Measurements from ENCODE around the gene NSFL1C. TPM values are rescaled to one million over a fixed set of nuclear protein-coding genes. Genes with fewer than 3 reads are reported as not detected.

NSFL1C gene
- total and polyA plus RNA-seq, 2 experiments from 2014 or later: 48.9 to 92.2 TPM

DNA sequence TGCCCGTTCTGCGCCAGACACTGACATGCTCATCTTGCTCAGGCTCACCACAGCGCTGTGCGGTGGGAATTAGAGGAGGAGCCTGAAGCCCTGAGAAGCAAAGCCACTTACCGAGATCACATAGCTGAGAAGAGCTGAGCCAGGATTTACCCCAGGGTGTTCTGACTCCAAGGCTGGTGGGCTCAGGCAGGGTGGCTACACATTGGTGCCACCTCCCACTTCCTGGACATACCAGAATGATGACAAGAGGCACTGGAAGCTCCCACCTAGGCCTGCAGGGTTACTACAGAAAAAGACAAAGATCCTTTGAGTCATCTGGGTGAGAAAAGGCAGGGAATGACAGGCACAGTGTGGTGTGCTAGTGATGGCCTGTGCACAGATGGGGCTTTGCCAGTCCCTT, 49.4 kb downstream of the NSFL1C start (continued):
- no peak for TF ChIP-seq JUNB (IDR thresholded peaks at IDR 0.05; ENCODE audit: unreplicated experiment)
- no peak for TF ChIP-seq ZNF114 (CRISPR knock-in tag; IDR thresholded peaks at IDR 0.05)
- TF ChIP-seq STAT1 (IDR thresholded peaks at IDR 0.05; ENCODE audit: unreplicated experiment): no peak
- no peak for TF ChIP-seq ZNF331 (CRISPR knock-in tag; IDR thresholded peaks at IDR 0.05; ENCODE audit: low read depth)

DNA sequence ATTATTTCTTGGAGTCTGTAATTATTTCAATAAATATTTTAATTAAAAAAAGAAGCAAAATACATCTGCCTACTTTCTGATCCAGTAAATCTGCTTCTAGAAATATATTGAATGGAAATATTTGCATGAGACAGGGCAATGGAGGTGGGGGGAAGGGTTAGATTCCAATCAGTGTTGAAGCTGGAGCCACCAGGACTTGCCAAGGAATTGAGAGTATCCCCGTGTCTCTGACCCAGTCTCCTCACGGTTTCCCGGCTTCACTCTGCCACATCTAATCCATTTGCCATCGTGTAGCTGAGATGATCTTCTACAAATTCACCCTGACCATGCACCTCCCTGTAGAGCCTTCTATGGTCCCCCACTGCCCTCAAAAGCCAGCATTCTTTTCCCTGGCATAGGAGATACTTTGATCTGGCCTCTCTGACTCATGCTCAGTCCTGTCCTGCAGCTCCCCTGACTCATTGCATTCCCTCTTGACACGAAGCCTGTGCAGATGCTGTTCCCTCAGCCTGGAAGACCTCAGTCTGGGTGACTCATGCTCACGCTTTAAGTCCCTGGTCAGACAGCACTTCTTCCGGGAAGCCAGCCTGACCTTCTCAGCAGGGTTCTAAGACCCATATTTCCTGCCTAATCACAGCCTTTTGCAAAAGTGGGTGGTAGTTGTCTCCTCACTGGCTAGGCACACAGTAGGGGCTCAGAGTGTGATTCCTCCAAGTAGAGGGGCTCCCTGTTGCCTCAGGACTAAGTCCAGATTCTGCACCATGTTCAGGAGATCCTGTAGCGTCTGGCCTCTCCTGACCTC, 50.8 kb downstream of the NSFL1C start:
- peaks cover 6% of the 10 kb centered on the region; the same call in 2 of the 3 replicates for H3K36me3 Mint-ChIP-seq (ENCODE audit: low read depth)
- no peak overlapping the region for H3K27ac Mint-ChIP-seq
- peak; percentile 36 for ATAC-seq
- Histone ChIP-seq H3K27me3 (ENCODE audit: insufficient read depth) (no peaks in the 10 kb centered on the region), H3K4me1 (ENCODE audit: insufficient read depth) (no peaks in the 10 kb centered on the region), H3K27ac (ENCODE audit: low read depth) (no peak overlapping the region), H3K4me3 (no peak overlapping the region), H3K79me2 (replicated peaks; ENCODE audit: insufficient read depth) (no peaks in the 10 kb centered on the region), H3K36me3 (ENCODE audit: insufficient read depth) (no peaks in the 10 kb centered on the region), H3F3A (replicated peaks; ENCODE audit: low read depth) (no peaks in the 10 kb centered on the region), H2AFZ (peak overlapping the region; percentile 35; the same call in 1 of the 2 replicates), H3K4me2 (no peak overlapping the region), H4K20me1 (replicated peaks; ENCODE audit: insufficient read depth) (no peaks in the 10 kb centered on the region), H3K9me2 (ENCODE audit: insufficient read depth) (no peaks in the 10 kb centered on the region)
- peaks cover 10% of the 10 kb centered on the region for H3K4me1 Mint-ChIP-seq
- no peak for TF ChIP-seq STAT1 (IDR thresholded peaks at IDR 0.05; ENCODE audit: unreplicated experiment)
- TF ChIP-seq, protein P1, sequence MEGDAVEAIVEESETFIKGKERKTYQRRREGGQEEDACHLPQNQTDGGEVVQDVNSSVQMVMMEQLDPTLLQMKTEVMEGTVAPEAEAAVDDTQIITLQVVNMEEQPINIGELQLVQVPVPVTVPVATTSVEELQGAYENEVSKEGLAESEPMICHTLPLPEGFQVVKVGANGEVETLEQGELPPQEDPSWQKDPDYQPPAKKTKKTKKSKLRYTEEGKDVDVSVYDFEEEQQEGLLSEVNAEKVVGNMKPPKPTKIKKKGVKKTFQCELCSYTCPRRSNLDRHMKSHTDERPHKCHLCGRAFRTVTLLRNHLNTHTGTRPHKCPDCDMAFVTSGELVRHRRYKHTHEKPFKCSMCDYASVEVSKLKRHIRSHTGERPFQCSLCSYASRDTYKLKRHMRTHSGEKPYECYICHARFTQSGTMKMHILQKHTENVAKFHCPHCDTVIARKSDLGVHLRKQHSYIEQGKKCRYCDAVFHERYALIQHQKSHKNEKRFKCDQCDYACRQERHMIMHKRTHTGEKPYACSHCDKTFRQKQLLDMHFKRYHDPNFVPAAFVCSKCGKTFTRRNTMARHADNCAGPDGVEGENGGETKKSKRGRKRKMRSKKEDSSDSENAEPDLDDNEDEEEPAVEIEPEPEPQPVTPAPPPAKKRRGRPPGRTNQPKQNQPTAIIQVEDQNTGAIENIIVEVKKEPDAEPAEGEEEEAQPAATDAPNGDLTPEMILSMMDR (conservative IDR thresholded peaks at IDR 0.05; ENCODE audit: low read depth in 2 of 2): no peak
- TF ChIP-seq EZH2phosphoT487 (IDR thresholded peaks at IDR 0.05; ENCODE audit: unreplicated experiment): no peak
- peaks cover 3% of the 10 kb centered on the region for H3K27me3 Mint-ChIP-seq (ENCODE audit: insufficient read depth, low read depth, poor library complexity)
- no peak for DNase-seq (ENCODE audit: low spot score)
- H3K4me3 Mint-ChIP-seq: no peak overlapping the region
- peaks cover 17% of the 10 kb centered on the region for H3K9me3 Mint-ChIP-seq

DNA sequence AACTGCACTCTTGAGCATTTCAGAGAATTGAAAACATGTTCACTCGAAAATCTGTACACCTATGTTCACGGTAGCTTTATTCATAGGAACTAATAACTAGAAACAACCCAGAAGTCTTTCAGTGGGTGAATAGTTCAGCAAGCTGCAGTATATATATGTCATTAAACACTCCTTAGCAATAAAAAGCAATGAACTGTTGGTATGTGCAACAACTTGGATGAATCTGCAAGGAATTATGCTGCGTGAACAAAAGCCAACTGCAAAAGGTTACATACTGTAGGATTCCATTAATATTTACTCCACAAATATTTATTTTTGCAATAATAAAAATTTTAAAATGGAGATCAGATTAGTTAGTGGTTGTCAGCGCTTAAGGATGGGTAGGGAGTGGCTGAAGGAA, 51.7 kb downstream of the NSFL1C start:
- H3K27me3 ChIP-seq (ENCODE audit: insufficient read depth): no peaks in the 10 kb centered on the region
- no peaks in the 10 kb centered on the region for H3K79me2 ChIP-seq (replicated peaks; ENCODE audit: insufficient read depth)
- Mint-ChIP-seq H3K9me3 (peaks cover 8% of the 10 kb centered on the region), H3K4me3 (no peak overlapping the region), H3K36me3 (ENCODE audit: low read depth) (peaks cover 3% of the 10 kb centered on the region; the same call in 1 of the 3 replicates), H3K4me1 (peaks cover 10% of the 10 kb centered on the region), H3K27ac (no peak overlapping the region), H3K27me3 (ENCODE audit: insufficient read depth, low read depth, poor library complexity) (peaks cover 3% of the 10 kb centered on the region)
- no peaks in the 10 kb centered on the region for H4K20me1 ChIP-seq (replicated peaks; ENCODE audit: insufficient read depth)
- ATAC-seq (no peak), DNase-seq (ENCODE audit: low spot score) (no peak)
- no peak overlapping the region for H3K4me3 ChIP-seq
- no peak overlapping the region for H3K4me2 ChIP-seq
- H3K27ac ChIP-seq (ENCODE audit: low read depth): no peak overlapping the region
- no peaks in the 10 kb centered on the region for H3K36me3 ChIP-seq (ENCODE audit: insufficient read depth)
- no peaks in the 10 kb centered on the region for H3K4me1 ChIP-seq (ENCODE audit: insufficient read depth)
- no peak overlapping the region for H2AFZ ChIP-seq
- H3K9me2 ChIP-seq (ENCODE audit: insufficient read depth): no peaks in the 10 kb centered on the region
- no peaks in the 10 kb centered on the region for H3F3A ChIP-seq (replicated peaks; ENCODE audit: low read depth)
- TF ChIP-seq, protein P2, sequence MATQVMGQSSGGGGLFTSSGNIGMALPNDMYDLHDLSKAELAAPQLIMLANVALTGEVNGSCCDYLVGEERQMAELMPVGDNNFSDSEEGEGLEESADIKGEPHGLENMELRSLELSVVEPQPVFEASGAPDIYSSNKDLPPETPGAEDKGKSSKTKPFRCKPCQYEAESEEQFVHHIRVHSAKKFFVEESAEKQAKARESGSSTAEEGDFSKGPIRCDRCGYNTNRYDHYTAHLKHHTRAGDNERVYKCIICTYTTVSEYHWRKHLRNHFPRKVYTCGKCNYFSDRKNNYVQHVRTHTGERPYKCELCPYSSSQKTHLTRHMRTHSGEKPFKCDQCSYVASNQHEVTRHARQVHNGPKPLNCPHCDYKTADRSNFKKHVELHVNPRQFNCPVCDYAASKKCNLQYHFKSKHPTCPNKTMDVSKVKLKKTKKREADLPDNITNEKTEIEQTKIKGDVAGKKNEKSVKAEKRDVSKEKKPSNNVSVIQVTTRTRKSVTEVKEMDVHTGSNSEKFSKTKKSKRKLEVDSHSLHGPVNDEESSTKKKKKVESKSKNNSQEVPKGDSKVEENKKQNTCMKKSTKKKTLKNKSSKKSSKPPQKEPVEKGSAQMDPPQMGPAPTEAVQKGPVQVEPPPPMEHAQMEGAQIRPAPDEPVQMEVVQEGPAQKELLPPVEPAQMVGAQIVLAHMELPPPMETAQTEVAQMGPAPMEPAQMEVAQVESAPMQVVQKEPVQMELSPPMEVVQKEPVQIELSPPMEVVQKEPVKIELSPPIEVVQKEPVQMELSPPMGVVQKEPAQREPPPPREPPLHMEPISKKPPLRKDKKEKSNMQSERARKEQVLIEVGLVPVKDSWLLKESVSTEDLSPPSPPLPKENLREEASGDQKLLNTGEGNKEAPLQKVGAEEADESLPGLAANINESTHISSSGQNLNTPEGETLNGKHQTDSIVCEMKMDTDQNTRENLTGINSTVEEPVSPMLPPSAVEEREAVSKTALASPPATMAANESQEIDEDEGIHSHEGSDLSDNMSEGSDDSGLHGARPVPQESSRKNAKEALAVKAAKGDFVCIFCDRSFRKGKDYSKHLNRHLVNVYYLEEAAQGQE (IDR thresholded peaks at IDR 0.05; ENCODE audit: unreplicated experiment): no peak
- TF ChIP-seq ZNF114 (CRISPR knock-in tag; IDR thresholded peaks at IDR 0.05) (no peak), NANOG (IDR thresholded peaks at IDR 0.05; ENCODE audit: borderline replicate concordance) (no peak), STAT1 (IDR thresholded peaks at IDR 0.05; ENCODE audit: unreplicated experiment) (no peak), EZH2 (IDR thresholded peaks at IDR 0.05; ENCODE audit: low read depth, unreplicated experiment) (no peak), JUNB (IDR thresholded peaks at IDR 0.05; ENCODE audit: unreplicated experiment) (no peak), CREB1 (CRISPR knock-in tag; IDR thresholded peaks at IDR 0.05; ENCODE audit: low read depth) (no peak), ZNF331 (CRISPR knock-in tag; IDR thresholded peaks at IDR 0.05; ENCODE audit: low read depth) (no peak)
- TF ChIP-seq, protein P1 (conservative IDR thresholded peaks at IDR 0.05; ENCODE audit: low read depth in 2 of 2): no peak
- TF ChIP-seq, protein P3, sequence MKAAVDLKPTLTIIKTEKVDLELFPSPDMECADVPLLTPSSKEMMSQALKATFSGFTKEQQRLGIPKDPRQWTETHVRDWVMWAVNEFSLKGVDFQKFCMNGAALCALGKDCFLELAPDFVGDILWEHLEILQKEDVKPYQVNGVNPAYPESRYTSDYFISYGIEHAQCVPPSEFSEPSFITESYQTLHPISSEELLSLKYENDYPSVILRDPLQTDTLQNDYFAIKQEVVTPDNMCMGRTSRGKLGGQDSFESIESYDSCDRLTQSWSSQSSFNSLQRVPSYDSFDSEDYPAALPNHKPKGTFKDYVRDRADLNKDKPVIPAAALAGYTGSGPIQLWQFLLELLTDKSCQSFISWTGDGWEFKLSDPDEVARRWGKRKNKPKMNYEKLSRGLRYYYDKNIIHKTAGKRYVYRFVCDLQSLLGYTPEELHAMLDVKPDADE (IDR thresholded peaks at IDR 0.05): no peak
